Measurements from ENCODE around the gene DBNDD1.

DNA sequence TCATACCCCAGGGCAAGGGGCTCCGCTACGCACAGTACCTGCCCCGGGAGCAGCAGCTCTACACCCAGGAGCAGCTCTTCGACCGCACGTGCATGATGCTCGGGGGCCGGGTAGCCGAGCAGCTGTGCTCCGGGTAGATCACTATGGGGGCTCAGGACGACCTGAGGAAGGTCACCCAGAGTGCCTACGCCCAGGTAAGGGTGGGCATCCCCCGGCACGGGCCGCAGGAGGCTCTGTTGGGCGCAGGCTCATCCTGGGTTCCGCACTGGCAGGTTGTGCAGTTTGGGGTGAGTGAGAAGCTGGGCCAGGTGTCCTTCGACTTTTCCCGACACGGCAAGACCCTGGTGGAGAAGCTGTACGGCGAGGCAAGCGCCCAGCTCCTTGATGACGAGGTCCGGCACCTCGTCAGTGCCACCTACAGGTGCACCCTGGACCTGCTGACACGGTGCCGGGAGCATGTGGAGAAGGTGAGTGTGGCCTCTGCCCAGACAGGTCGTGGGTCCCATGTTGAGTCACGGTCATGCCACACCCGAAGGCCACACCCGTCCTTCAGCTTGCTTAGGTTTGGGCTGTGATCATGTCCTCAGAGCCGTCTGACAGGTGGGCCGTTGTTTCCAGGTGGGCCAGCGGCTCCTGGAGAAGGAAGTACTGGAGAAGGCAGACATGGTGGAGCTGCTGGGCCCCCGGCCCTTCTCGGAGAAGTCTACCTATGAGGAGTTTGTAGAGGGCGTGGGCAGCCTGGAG, 19.3 kb downstream of the DBNDD1 start:
- TF ChIP-seq, protein P1, sequence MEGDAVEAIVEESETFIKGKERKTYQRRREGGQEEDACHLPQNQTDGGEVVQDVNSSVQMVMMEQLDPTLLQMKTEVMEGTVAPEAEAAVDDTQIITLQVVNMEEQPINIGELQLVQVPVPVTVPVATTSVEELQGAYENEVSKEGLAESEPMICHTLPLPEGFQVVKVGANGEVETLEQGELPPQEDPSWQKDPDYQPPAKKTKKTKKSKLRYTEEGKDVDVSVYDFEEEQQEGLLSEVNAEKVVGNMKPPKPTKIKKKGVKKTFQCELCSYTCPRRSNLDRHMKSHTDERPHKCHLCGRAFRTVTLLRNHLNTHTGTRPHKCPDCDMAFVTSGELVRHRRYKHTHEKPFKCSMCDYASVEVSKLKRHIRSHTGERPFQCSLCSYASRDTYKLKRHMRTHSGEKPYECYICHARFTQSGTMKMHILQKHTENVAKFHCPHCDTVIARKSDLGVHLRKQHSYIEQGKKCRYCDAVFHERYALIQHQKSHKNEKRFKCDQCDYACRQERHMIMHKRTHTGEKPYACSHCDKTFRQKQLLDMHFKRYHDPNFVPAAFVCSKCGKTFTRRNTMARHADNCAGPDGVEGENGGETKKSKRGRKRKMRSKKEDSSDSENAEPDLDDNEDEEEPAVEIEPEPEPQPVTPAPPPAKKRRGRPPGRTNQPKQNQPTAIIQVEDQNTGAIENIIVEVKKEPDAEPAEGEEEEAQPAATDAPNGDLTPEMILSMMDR (IDR thresholded peaks at IDR 0.05; ENCODE audit: low read depth, low read length): no peak
- TF ChIP-seq POLR2A (IDR thresholded peaks at IDR 0.05; ENCODE audit: extremely low read depth, insufficient read length) (no peak), MYC (IDR thresholded peaks at IDR 0.05; ENCODE audit: low read depth, low read length) (no peak)
- TF ChIP-seq, protein P2, sequence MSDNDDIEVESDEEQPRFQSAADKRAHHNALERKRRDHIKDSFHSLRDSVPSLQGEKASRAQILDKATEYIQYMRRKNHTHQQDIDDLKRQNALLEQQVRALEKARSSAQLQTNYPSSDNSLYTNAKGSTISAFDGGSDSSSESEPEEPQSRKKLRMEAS (IDR thresholded peaks at IDR 0.05; ENCODE audit: low read depth, low read length): no peak

Data from NB4 (cell line).